ENCODE data around the gene DMXL1.
"Not testable (repeated sequence)": the region's sequence is repeated elsewhere in the genome, so short reads cannot be mapped to it uniquely, and the experiment has no call there.

Gene DMXL1

DNA sequence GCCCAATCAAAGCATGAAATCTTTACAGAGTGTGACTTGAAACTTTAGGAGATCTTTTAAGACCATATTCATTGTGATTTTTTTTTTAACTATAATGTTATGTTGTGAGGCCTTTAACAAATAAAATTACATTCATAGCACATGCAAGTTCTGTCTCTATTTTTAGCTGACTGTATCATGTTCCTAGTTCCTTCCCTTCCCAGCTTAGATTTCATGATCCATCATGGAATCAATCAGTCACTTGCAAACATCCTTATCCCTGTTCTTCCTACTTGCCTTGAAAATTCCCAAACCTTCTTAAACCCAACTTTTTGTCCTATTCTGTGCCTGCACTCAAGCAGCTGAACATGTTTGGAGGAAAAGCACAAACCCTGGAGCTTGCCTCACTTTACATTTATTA lies 141.8 kb downstream of the DMXL1 start:
- no peak for DNase-seq

DNA sequence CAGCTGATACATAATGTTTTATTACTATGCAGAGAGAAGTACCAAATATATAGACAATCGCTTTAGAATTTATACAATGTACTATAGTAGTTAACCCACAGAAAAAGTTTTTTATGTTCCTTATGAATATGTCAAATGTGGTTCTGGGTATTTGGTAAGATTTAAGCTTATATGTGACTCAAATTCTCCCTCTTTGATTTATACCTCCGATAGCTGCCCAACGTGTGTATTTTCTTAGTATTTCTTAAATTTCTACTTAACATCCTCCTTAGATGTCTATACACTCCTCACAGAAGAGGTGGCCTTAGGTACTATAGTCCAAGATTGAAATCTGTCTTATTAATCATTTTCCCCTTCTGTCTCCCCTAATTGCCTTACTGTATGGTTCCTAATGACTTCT lies 146.3 kb downstream of the DMXL1 start:
- no peak for DNase-seq

DNA sequence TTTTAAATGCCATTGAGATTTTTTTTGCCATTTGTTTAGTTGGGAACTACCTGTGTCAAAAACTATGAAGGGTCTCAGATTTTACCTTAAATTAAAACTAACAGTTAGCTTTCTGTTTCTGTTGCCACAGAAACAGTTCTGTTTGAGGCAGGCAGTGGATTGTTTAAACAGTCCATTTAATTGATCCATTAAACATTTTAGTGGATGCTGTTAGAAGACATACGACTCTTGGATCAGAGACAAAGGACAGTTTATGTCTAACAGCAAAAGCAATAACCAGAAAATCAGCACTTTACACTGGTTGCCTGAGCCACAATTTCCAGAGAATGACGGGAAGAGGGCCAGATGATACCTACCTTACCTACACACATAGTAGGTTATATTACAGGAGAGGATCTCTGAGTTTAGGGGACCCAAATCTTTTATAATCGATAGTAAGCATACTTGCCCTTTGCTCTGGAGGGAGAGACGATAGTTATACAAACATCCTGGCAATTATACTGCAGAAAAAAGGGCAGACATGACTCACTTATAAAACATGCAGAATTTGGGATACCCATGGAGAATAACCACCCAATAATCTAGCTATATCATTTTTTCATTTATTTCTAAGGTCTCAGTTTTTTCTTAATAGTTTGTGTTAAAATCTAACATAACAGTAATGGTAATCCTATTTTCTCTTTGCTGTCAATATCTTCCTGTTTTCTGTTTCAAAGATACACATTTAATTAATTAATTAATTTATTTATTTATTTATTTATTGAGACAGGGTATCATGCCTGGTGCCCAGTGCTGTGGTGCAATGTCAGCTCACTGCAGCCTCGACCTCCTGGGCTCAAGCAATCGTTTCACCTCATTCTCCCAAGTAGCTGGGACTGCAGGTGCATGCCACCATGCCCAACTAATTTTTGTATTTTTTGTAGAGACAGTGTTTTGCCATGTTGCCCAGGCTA lies 148.2 kb downstream of the DMXL1 start:
- DNase-seq, result no peak

DNA sequence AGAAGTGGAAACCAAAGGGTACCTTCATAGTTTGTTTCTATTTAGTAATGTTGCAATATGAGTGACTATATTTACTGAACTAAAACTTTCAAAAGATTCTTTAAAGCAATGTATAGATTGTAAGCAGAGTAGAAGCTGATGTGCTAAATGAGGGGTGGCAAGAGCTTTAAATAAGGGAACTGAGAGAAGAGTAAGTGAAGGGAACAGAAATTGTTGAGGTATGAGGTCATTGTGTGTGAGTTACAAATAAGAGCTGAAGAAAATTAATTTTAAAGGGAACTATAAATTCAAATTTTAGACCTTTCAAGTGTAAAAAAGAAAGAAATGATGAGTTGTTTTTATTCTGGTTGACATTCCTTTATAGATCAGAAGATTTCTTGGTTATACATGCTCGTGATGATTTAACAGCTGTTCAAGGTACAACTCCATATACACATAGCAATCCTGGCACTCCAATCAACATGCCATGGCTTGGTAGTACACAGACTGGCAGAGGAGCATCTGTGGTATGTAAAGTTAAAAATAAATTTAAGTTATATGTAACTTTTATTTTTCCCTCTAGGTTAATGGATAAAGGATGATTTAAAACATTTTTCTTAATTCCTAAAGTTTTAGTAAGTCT lies 149.8 kb downstream of the DMXL1 start:
- no peak for DNase-seq

DNA sequence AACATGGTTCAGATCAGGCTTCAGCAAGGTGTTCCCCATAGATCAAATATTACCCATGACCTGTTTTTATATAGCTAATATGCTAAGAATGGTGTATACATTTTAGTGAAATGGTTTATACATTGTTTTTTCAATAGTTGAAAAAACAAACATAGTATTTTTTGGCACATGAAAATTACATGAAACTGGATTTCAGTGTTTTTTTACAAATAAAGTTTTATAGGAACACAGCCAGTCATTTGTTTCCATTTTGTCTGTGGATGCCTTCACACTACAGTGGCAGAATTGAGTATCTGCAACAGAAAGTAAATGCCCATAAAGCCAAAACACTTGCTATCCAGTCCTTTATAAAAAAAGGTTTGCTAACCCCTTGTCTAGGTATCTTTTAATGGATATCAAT lies 150.4 kb downstream of the DMXL1 start:
- no peak for DNase-seq

DNA sequence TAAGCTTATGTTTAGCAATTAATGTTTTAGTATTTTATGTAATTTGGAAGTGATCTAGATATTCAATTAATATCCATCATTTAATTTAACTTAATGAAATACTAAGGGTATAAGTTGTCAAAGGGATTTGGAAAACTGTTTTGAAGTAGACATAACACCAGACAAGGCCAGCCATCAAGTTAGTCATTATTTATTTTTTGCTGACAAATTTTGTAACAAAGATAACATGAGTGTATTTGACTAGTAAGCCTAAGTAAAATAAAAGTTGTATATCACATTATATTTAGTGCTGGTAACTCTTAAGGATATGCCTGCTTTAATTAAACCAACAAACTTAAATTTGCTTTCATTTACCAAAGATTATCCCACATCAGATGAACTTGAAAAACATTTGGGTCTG lies 159.1 kb downstream of the DMXL1 start:
- no peak for DNase-seq

DNA sequence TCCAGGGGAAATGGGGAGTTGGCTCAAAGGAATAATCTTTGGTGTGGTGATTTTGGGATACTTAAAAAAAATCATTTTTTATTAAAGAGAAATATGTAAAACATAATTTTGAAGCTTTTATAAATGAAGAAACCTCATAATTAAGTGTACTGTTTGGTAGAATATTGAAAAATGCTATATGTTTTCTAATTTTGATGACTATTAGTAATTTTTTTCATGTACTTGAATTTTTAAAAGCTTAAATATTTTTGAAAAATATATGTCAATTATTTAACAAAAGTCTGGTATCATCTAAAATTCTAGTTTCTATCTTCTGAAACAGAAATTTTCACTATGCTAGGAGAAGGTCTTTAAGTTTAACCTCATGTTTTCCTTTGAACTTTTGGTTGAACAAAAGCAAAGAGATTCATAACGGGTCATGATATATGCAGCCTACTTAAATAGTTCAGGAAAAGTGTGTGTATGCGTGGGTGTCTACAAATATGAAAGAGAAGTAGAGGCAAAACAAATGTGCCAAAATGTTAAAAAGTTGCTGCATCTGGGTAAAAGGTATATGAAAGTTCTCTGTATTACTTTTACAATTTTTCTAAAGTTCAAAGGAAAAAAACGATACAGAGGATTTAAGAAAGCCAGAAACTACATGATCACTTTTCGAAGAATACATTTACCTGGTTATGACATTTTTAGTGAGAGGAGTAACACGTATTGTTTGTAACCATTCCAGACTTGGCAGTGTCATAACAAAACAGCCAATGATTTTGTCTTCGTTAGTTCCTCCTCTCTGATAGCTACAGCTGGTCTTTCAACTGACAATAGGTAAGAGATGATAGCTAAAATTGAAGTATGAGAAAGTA lies 167.6 kb downstream of the DMXL1 start:
- no peak for DNase-seq

DNA sequence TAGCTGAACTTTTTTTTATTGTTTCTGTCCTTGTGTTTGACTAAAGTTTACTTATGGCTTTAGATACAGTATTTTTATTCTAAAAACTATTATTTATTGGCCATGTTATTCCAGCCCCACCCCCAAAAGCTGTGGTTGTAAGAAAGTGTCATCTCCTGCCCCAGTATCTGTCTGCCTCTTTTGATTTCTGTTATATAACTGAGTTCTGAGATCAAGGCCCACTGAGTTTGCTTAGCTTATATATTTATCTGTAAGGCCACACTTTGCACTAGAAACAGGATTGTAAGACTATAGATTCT lies 168.2 kb downstream of the DMXL1 start:
- DNase-seq, result no peak

DNA sequence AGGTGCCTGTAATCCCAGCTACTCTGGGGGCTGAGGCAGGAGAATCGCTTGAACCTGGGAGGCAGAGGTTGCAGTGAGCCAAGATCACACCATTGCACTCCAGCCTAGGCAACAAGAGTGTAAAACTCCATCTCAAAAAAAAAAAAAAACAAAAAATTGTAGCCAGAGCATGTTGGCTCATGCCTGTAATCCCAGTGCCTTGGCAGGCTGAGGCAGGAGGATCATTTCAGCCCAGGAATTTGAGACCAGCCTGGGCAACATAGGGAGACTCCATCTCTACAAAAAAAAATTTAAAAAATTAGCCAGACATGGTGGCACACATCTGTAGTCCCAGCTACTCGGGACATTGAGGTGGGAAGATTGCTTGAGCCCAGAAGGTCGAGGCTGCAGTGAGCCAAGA lies 168.9 kb downstream of the DMXL1 start:
- not testable (repeated sequence) for DNase-seq

DNA sequence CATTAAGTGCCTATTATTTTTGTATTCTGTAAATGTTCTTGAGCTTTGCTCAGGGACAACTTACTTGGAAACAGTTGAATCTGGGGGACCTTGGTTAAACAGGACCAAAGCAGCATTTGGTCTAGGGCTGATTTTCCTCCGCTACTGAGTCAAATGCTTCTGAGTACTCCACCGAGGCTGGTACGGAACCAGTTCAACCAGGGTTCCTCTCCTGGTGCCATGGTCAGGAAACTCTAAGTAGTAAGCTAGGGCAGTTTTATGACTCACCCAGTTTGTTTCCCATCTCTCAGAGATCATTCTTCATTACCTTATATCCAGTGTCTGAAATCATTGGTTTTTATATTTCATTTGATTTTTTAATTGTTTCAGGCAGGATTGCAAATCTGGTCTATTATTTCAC lies 173.0 kb downstream of the DMXL1 start:
- no peak for DNase-seq

DNA sequence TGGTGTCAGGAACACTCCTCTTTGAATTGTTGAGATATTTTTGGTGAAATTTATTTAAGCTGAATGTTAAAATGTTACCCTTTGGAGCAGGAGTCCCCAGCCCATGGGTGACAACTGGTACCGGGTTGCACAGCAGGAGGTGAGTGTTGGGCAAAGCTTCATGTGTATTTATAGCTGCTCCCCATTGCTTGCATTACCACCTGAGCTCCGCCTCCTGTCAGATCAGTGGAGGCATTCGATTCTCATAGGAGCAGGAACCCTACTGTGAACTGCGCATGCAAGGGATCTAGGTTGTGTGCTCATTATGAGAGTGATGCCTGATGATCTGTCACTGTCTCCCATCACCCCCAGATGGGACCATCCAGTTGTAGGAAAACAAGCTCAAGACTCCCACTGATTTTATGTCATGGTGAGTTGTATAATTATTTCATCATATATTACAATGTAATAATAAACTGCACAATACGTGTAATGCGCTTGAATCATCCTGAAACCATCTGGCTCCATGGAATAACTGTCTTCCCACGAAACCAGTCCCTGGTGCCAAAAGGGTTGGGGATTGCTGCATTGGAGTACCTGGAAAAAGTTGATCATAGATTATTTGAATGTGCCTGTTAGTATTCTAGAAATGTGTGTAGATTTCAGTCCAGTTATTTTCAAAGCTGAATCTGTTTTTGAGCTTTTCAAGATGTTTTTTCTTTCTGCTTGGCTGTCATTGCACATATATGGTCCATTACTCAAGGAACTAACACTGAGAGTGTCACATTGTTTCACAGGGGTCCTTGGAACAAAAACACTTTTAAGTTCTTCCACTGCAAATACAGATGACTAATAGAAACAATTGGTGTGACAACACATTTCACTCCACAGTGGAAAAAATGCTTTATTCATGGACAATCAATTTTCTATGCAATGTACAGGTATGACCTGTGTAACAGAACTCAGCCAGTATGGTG lies 180.3 kb downstream of the DMXL1 start:
- DNase-seq, result no peak

DNA sequence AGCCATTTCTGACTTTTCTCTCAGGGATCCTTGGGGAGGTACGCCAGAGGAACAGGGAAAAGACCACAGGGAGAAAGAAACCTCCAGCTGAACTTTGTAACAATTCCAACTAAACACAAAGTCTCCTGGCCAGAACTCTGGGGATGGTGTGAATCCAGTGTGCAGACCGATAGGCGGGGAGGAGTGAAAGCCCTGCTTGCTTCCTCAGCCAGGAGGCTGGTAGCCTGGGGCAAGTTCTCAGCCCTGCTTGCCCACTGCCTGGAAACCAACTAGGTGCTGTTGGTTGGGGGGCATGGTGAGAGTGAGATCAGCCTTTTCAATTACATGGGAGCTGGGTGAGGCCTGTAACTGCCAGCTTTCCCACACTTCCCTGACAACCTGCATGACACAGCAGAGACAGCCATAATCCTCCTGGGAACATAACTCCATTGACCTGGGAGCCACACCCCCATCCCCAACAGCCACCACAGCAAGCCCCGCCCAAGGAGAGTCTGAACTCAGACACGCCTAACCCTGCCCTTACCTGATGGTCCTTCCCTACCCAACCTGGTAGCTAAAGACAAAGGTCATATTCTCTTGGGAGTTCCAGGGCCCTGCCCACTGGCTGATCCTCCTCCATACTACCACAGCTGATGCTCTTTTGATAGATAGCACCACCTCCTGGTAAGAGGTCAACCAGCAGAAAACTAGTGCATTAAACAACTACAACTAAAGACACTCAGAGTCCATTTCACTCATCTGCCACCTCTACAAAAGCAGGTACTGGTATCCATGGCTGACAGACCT lies 184.9 kb downstream of the DMXL1 start:
- no peak for DNase-seq

DNA sequence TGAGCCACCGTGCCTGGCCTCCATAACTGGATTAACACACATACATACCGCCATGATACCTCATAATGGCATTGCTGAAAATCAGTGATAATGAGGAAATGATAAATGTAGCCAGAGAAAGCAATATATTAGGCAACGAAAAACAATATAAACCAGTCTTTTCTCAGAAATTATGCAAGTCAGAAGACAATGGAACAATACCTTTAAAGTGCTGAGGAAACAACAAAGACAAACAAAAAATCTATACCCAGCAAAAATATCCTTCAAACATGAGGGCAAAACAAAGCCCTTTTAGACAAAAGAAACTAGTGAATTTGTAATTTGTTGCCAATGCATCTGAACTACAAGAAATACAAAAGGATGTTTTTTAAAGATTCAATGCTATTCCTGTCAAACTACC lies 186.7 kb downstream of the DMXL1 start:
- DNase-seq, result no peak

DNA sequence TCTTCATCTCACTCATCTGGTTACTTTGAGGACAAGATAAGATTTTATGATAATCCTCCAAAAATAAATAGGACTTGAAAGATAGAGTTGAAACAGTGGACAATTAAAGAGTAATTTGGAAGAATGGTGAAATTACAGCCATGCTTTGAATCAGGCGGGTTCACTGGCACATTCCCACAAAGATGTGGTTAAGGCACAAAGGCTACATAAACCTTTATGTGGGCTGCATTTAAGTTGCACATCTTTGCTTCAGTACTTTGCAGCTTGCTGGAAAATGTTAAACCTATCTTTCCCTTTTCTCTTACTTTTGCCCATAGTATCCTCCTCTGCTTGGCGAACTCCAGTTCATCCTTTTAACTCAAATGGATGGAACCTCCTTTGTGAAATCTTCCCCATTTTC lies 192.8 kb downstream of the DMXL1 start:
- DNase-seq, result no peak

DNA sequence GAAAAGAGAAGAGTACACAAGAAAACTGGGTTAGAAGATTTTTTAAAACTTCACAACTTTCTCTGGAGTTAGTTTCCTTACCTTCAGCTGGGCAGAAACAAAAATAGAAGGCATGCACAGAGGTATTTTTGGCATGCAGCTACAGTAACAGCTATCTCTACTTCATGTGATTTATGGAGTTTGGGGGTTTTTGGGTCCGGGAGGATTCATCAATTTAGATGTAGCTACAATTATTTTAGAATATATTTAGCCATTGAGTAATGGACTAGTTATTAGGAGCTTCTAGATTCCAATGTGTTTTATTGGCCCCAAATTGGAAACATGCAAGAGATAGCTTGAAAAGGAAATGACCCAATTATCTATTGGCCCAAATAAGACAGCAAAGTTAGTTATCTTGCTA lies 193.3 kb downstream of the DMXL1 start:
- DNase-seq, result no peak

DNA sequence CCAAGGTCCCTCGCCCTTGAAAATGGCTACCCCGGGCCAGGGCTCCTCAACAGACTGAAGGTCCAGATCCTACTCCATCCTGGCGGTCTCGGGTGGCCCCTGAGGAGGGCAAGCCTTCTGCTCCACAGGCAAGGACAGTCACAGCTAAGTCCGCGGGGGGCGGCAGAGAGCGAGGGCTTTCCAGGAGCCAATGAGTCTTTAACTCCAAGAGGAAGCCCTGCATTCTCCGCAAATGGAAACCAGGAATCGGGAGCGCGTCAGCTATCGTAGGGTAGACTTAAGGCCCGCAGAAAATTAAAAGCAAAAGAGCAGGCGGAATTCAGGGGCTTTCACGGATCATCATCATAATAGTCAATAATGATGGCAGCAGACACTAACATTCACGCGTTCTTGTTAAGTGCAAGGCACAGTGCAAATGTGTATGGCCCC lies 197.1 kb downstream of the DMXL1 start:
- DNase-seq, result peak; percentile 54

DNA sequence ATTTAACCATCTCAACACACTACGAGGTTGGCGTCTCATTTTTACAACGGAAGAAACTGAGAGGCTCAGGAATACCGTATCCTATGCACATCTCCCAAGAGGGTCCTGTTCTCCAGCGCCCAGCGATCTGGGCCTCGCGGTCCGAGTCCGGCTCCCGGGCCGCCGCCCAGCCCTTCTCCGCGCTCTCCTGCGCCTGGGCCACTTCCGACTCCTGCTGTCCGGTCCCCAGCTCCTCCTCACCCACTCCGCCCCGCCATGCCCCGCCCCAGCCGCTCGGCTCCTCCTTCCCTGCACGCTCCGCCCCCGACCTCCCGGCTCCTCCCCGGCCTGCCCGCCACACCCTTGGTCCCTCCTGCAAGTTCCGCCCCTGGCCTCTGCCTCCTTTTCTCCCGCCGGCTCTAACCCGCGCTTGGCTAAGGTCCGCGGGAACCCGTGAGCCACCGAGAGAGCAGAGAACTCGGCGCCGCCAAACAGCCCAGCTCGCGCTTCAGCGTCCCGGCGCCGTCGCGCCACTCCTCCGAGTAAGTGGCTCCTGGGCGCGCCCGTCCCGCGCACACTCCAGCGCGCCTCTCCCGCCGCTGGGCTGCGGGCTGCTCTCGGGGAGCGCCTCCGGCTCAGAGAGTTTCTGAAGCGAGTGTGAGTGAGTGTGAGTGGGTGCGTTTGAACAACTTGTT lies 197.6 kb downstream of the DMXL1 start:
- peak; percentile 97 for DNase-seq

DNA sequence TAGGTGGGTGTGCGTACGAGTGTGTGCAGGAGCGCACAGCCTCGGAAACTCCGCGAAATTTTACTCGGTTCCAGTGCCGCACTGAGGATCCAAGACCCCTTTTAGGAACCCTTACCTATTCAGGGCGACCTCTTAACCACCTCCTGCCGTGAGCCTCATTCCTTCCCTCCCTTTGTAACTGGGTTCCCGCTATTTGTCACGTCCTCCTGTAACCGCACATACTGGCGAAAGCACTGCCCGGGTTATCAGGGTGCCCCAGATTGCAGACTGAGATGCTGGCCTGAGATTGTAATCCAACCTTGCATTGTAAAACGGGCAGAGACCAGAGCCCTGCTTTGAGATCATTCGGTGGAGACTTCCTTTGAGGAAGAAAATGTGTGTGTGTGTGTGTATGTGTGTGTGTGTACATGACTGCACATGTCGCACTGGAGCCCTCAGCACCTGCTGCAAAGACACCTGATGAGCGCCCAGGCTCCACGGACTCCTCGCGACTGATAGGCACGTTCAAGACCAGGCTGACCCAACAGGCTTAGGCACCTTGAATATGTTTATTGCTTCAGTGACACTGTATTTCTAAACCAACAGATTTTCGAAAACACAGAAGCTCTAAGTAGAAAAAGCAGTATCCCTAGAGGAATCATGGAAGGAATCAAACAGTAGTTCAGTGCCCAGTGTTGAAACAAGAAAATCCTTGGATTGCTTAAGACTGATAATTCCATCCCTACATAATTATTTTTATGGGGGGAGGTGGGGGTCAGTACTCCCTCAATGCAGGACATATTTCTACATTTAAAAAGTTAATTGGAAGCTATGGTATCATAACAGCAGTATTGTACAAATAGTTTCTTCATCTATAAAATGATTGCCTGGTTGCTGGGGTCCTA lies 198.4 kb downstream of the DMXL1 start:
- no peak for DNase-seq

DNA sequence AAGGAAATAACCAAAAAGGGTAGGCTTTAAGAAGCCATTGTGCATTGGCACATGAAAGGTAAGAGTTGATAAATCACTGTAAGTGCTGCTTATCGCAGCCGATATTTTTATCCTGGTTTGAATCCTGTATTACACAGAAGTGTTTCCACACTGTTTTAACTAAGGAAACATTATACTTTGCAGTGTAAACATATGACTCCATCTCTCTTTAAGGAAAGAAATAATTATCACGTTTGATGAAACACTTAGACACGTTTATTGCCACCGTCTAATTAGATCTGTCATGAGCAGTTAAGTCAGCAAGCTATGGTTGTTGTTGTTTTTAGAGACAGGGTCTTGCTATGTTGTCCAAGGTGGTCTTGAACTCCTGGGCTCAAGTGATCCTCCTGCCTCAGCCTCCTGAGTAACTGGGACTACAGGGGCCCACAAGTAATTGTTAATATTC lies 199.3 kb downstream of the DMXL1 start:
- DNase-seq, result no peak
